ENCODE results near the gene FAM114A1. TPM values are rescaled to one million over a fixed set of nuclear protein-coding genes. Genes with fewer than 3 reads are reported as not detected.

FAM114A1 gene
- total and polyA plus RNA-seq, 2 of the 8 experiments (the other 6 are each of a cell fraction or from before 2014, with no cell fraction given) = 9.5 to 12.0 TPM

DNA sequence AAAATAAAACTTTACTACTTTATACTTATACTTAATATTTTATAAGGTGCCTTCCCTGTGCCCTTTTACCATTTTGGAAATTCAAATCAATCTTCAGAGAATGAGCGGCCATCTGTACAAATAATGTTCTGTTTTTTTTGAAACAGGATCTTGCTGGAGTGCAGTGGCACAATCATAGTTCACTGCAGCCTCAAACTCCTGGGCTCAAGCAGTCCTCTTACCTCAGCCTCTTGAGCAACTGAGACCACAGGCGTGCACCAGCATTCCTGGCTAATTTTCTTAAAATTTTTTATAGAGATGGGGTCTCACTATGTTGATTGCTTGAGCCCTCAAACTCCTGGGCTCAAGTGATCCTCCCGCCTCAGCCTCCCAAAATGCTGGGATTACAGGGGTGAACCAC is 53.5 kb downstream of the FAM114A1 start:
- H4K8ac ChIP-seq (ENCODE audit: extremely low read depth, insufficient read depth, low read length) = no peak overlapping the region
- no peak overlapping the region for H3K23ac ChIP-seq (ENCODE audit: insufficient read length)
- H2BK5ac ChIP-seq (ENCODE audit: low read depth, low read length) = no peak overlapping the region
- DNase-seq (ENCODE audit: low read depth in 1 of 2, low spot score in 2 of 2) (no peak), FAIRE-seq (no peak)
- WGBS, 2 experiments (ENCODE audit: extremely low coverage in 1 of 2, insufficient coverage in 1 of 2, insufficient read length in 1 of 2, insufficient replicate concordance in 2 of 2, low coverage in 1 of 2, low lambda C conversion rate in 2 of 2, missing lambda C conversion rate in 1 of 2) = 92% methylated on average over 3 of the region's 3 CpGs; no CpG with 5 or more reads in 1 of the 2 experiments
- no peak overlapping the region for H4K91ac ChIP-seq (replicated peaks; ENCODE audit: insufficient read length, low read length)
- H2AK5ac ChIP-seq (ENCODE audit: low read depth, low read length) = no peak overlapping the region
- H3K56ac ChIP-seq (replicated peaks; ENCODE audit: insufficient read length, low read depth, low read length) = no peak overlapping the region
- no peak overlapping the region for H2BK15ac ChIP-seq (ENCODE audit: low read length)
- H3K23me2 ChIP-seq (ENCODE audit: low read depth, low read length) = no peaks in the 10 kb centered on the region
- no peaks in the 10 kb centered on the region for H3K9me3 ChIP-seq (ENCODE audit: insufficient read depth in 2 of 2, low read depth in 1 of 2, low read length in 1 of 2)
- no peak overlapping the region for H2BK20ac ChIP-seq (ENCODE audit: low read length)
- no peaks in the 10 kb centered on the region for H4K20me1 ChIP-seq (replicated peaks in 1 of 2; ENCODE audit: control insufficient read depth in 1 of 2, insufficient read depth in 2 of 2, low read length in 2 of 2)
- H3K18ac ChIP-seq (ENCODE audit: extremely low read depth, low read length) = no peak overlapping the region
- no peak overlapping the region for H2BK120ac ChIP-seq (replicated peaks; ENCODE audit: low read depth, low read length)
- H3K79me1 ChIP-seq (ENCODE audit: low read depth, low read length) = no peaks in the 10 kb centered on the region
- H3K27ac ChIP-seq (ENCODE audit: low read depth, low read length) = no peak overlapping the region
- H3K4me1 ChIP-seq (replicated peaks in 1 of 4; ENCODE audit: control insufficient read depth in 3 of 4, insufficient read depth in 4 of 4, low read length in 3 of 4) = no peaks in the 10 kb centered on the region
- H3K4me3 ChIP-seq (ENCODE audit: extremely low read depth in 1 of 4, insufficient read depth in 2 of 4, low read depth in 3 of 4, low read length in 4 of 4) = no peak overlapping the region
- H2AFZ ChIP-seq (ENCODE audit: low read length) = no peak overlapping the region
- H3K27me3 ChIP-seq (replicated peaks in 1 of 4; ENCODE audit: control insufficient read depth in 3 of 4, extremely low read depth in 1 of 4, insufficient read depth in 3 of 4, low read length in 3 of 4) = no peaks in the 10 kb centered on the region
- no peak overlapping the region for H3K4ac ChIP-seq (replicated peaks; ENCODE audit: insufficient read length, low read depth, low read length)
- H3K14ac ChIP-seq (ENCODE audit: insufficient read length) = no peak overlapping the region
- no peaks in the 10 kb centered on the region; a peak in 1 of 8 replicates for H3K36me3 ChIP-seq (ENCODE audit: control insufficient read depth in 2 of 4, insufficient read depth in 4 of 4, low read length in 3 of 4)
- ChIA-PET CTCF (ENCODE audit: partially characterized antibody) (no interaction called here), POLR2A (ENCODE audit: partially characterized antibody) (no interaction called here)
- no peak overlapping the region for H3K9ac ChIP-seq (replicated peaks in 1 of 4; ENCODE audit: extremely low read depth in 1 of 4, low read depth in 3 of 4, low read length in 3 of 4)
- H4K5ac ChIP-seq (ENCODE audit: insufficient read length, low read depth, low read length) = no peak overlapping the region
- H2BK12ac ChIP-seq (ENCODE audit: low read depth, low read length) = no peak overlapping the region
- no peak overlapping the region for H3K4me2 ChIP-seq (ENCODE audit: insufficient read depth in 1 of 2, low read depth in 2 of 2, low read length in 2 of 2)
- H3K79me2 ChIP-seq (ENCODE audit: control insufficient read depth in 1 of 2, insufficient read depth in 2 of 2, low read length in 2 of 2) = no peaks in the 10 kb centered on the region
- TF ChIP-seq CEBPB (IDR thresholded peaks at IDR 0.05; ENCODE audit: low read depth, low read length) (no peak), CREB1 (IDR thresholded peaks at IDR 0.05) (no peak), TEAD4 (IDR thresholded peaks at IDR 0.05; ENCODE audit: low read depth, low read length) (no peak), SIX5 (IDR thresholded peaks at IDR 0.05; ENCODE audit: low read depth, low read length) (no peak), TBP (IDR thresholded peaks at IDR 0.05; ENCODE audit: low read depth, low read length) (no peak), SRF (IDR thresholded peaks at IDR 0.05; ENCODE audit: low read depth, low read length) (no peak), SUZ12 (IDR thresholded peaks at IDR 0.05; ENCODE audit: low read length) (no peak), CHD1 (IDR thresholded peaks at IDR 0.05; ENCODE audit: low read depth, low read length) (no peak), RXRA (IDR thresholded peaks at IDR 0.05; ENCODE audit: insufficient read depth, low read depth, low read length) (no peak)
- TF ChIP-seq, protein P1, sequence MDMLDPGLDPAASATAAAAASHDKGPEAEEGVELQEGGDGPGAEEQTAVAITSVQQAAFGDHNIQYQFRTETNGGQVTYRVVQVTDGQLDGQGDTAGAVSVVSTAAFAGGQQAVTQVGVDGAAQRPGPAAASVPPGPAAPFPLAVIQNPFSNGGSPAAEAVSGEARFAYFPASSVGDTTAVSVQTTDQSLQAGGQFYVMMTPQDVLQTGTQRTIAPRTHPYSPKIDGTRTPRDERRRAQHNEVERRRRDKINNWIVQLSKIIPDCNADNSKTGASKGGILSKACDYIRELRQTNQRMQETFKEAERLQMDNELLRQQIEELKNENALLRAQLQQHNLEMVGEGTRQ (IDR thresholded peaks at IDR 0.05; ENCODE audit: low read length) = no peak

Measured in H1 (cell line).